Type B pancreatic cell (in vitro differentiated cells): ENCODE measurements around the gene TIMM22. TPM values are rescaled to one million over a fixed set of nuclear protein-coding genes. Genes with fewer than 3 reads are reported as not detected.

Experiments
- DNase-seq: peaks from one replicate; pipeline ENCODE4 v3.0.0; 2021; ENCODE audit warnings: mixed read lengths; ENCODE audit not compliant: unreplicated experiment; ENCODE audit errors: extremely low spot score
- H3K27ac Mint-ChIP-seq: 2 replicates; pipeline ENCODE4 v1.8.0; 2021; ENCODE audit warnings: mild to moderate bottlenecking, mixed read lengths
- H3K27me3 Mint-ChIP-seq: 2 replicates; pipeline ENCODE4 v1.8.0; 2021; ENCODE audit warnings: mixed read lengths
- H3K36me3 Mint-ChIP-seq: 2 replicates; pipeline ENCODE4 v1.8.0; 2021; ENCODE audit warnings: mixed read lengths
- H3K4me1 Mint-ChIP-seq: one replicate; pipeline ENCODE4 v1.8.0; 2021; ENCODE audit warnings: mixed read lengths; ENCODE audit not compliant: unreplicated experiment
- H3K4me3 Mint-ChIP-seq: 2 replicates; pipeline ENCODE4 v1.8.0; 2021; ENCODE audit warnings: mild to moderate bottlenecking, mixed read lengths
- H3K9me3 Mint-ChIP-seq: 2 replicates; pipeline ENCODE4 v1.8.0; 2021; ENCODE audit warnings: mixed read lengths
- CTCF ChIP-seq: fragments of 200-600 bp; sonication (generic); conservative IDR thresholded peaks from 2 replicates; pipeline ENCODE4 v1.5.0; 2021; ENCODE audit warnings: antibody characterized with exemption, mild to moderate bottlenecking
- total RNA-seq: library from RNA; stranded (reverse); gene quantifications from 2 replicates; pipeline ENCODE4 v1.2.1, GENCODE V29; 2021; ENCODE audit warnings: low replicate concordance

Gene TIMM22
- total RNA-seq, 1 donor from 2014 or later, result 20.1 TPM

DNA sequence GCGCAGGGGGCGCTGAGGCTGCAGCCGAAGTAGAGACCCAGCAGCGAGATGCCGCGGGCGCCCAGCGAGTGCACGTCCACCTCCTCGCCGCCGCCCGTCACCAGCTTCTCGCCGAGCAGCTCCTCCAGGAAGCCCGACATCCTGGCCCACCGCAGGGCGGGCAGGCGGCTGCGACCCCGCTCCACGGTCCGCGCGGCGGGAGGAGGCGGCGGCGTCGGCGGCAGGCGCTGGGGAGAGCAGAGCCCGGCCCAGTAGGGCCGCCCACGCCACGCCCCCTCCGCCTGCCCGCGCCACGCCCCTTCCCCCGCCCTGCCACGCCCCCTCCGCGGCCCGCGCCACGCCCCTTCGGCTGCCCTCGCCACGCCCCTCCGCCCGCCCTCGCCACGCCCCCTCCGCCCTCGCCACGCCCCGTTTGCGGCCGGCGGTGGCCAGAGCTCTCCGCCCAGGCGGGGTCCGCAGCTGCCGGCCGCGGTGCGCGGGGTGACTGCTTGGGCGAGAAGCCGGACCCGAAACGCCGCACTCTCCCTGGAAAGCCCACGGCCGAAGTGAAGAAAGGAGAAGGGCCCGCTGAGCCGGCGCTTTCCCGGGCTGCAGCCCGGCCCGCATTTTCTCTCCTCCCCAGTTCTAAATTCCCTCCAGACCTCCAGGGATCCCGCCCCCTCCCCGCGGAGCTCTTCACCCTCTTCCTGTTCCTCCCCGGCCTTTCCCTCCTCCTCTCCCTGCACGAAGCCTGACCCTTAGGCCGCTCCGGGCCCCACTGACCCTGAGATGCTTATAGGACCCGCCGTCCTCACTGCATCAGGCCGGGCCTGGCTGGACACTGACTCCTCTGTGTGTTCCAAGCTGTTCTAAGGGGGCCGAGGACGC, 17.2 kb upstream of the TIMM22 start, which contains the start of gene NXN:
TSS of gene NXN (minus strand) at position 238 of the 867 bp plus-strand sequence.
- peak within 1 kb of the TSS; percentile 83 for H3K27ac Mint-ChIP-seq
- no peaks in the 10 kb centered on the region for H3K27me3 Mint-ChIP-seq
- DNase-seq, result peak; percentile 97
- peaks cover 6% of the 10 kb centered on the region for H3K36me3 Mint-ChIP-seq
- H3K4me3 Mint-ChIP-seq, result peak within 1 kb of the TSS; percentile 93
- no peaks in the 10 kb centered on the region for H3K9me3 Mint-ChIP-seq
- TF ChIP-seq CTCF, result peak; percentile 22
- peaks cover 40% of the 10 kb centered on the region for H3K4me1 Mint-ChIP-seq

DNA sequence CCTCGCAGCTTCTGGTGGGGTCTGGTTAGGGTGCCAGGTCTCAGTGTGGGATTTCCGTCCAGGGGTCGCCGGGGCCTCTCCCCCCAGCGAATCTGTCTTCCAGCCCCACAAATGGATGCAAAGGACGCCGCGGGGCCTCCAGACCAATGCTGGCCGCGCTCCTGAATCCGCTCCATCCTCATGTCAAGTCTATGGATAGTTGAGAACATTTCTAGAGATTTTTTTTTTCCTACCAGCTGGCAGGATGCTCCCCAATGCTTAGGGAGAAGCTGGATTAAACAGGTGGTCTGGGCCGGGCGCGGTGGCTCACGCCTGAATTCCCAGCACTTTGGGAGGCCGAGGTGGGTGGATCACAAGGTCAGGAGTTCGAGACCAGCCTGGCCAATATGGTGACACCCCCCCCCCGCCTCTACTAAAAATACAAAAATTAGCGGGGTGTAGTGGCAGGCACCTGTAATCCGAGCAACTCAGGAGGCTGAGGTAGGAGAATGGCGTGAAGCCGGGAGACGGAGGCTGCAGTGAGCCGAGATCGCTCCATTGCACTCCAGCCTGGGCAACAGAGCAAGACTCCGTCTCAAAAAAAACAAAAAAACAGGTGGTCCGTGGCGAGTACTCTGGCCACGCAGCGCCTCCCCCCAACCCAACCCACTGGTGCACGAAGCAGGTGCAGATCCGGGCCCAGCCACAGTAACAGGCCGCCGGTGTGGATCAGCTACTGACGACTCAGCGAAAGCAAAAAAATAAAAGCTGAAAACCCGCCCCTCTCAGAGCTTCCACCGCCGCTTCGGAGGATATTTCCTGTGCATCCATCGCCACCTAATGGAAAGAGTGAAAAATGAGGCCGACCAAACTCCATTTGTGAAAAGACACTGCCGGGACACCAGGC, 16.3 kb upstream of the TIMM22 start:
- peak overlapping the region; percentile 93 for H3K4me3 Mint-ChIP-seq
- DNase-seq, result no peak
- H3K9me3 Mint-ChIP-seq, result no peaks in the 10 kb centered on the region
- H3K36me3 Mint-ChIP-seq, result peaks cover 3% of the 10 kb centered on the region
- peak; percentile 85 for TF ChIP-seq CTCF
- peaks cover 32% of the 10 kb centered on the region for H3K4me1 Mint-ChIP-seq
- H3K27me3 Mint-ChIP-seq, result no peaks in the 10 kb centered on the region
- H3K27ac Mint-ChIP-seq, result peak overlapping the region; percentile 95

DNA sequence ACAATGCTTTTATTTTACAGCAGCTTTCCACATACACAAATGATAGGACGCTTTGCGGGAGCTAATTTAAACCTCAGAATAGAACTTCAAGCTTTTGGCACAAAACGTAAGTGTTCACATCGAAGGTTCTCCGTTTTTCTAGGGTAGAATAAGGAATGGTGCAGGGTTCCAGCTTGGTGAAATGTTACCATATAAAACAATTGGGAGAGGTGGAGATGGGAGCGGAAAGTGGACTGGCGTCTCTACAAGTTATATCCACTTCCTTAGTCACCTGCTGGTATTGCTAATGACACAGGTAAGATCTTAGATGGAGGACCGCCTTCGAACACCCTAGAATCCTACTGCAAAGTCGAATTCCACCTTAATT, 15.7 kb upstream of the TIMM22 start:
- peak overlapping the region; percentile 89 for H3K4me3 Mint-ChIP-seq

GRCh38 chr17:983921-984320, 13.0 kb upstream of the TIMM22 start:
- Mint-ChIP-seq H3K36me3 (no peaks in the 10 kb centered on the region), H3K27ac (no peak overlapping the region), H3K4me1 (peaks cover 10% of the 10 kb centered on the region)

More for the DNA sequence above, 15.7 kb upstream of the TIMM22 start:
- Mint-ChIP-seq H3K9me3 (no peaks in the 10 kb centered on the region), H3K4me1 (peaks cover 27% of the 10 kb centered on the region), H3K27ac (peak overlapping the region; percentile 95), H3K27me3 (no peaks in the 10 kb centered on the region), H3K36me3 (no peaks in the 10 kb centered on the region)
- DNase-seq, result no peak
- peak; percentile 5 for TF ChIP-seq CTCF

More at GRCh38 chr17:983921-984320, 13.0 kb upstream of the TIMM22 start:
- TF ChIP-seq CTCF, result no peak
- no peak overlapping the region for H3K4me3 Mint-ChIP-seq
- no peaks in the 10 kb centered on the region for H3K27me3 Mint-ChIP-seq
- no peak for DNase-seq
- no peaks in the 10 kb centered on the region for H3K9me3 Mint-ChIP-seq
